ENCODE data around the gene TMEM231.
"Not testable (repeated sequence)": the region's sequence is repeated elsewhere in the genome, so short reads cannot be mapped to it uniquely, and the experiment has no call there.

Gene TMEM231

GRCh38 chr16:75555707-75556430 is at the start of gene TMEM231:
TMEM231 (minus strand) TSS chr16:75556252; CDS start chr16:75556209, 43 bp downstream.
- no peak for DNase-seq

GRCh38 chr16:75603241-75603640 is 47.2 kb upstream of the TMEM231 start:
- DNase-seq, result no peak

- DNase-seq, result no peak
Observed at GRCh38 chr16:75599452-75600277, 43.6 kb upstream of the TMEM231 start.

- no peak for DNase-seq
Observed at GRCh38 chr16:75593825-75594820, 38.1 kb upstream of the TMEM231 start.

DNA sequence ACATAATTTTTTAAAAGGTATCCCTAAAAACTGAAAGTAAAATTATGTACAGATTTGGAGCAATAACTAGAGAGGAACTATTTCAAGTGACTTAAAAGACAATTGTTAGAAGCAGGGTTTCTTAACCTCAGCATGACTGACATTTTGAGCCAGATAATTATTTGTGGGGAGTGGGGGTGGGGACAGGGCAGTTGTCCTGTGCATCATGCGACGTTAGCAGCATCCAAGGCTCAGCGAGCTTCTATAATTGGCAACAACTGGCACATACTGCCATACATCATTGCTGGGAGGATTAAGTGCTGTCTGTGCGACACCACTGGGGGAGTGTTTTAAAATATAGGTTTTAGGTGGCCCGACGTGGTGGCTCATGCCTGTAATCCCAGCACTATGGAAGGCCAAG is 37.3 kb upstream of the TMEM231 start:
- DNase-seq, result no peak

DNA sequence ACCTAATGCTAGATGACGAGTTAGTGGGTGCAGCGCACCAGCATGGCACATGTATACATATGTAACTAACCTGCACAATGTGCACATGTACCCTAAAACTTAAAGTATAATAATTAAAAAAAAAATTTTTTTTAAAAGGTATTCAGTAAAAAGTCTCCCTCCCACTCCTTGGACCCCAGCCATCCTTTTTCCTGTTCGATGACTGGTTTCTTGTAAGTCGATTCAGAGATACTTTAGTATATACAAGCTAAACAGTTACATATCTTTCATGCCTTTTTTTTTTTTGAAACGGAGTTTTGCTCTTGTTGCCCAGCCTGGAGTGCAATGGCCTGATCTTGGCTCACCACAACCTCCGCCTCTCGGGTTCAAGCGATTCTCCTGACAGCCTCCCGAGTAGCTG is 35.9 kb upstream of the TMEM231 start:
- DNase-seq, result not testable (repeated sequence)

DNA sequence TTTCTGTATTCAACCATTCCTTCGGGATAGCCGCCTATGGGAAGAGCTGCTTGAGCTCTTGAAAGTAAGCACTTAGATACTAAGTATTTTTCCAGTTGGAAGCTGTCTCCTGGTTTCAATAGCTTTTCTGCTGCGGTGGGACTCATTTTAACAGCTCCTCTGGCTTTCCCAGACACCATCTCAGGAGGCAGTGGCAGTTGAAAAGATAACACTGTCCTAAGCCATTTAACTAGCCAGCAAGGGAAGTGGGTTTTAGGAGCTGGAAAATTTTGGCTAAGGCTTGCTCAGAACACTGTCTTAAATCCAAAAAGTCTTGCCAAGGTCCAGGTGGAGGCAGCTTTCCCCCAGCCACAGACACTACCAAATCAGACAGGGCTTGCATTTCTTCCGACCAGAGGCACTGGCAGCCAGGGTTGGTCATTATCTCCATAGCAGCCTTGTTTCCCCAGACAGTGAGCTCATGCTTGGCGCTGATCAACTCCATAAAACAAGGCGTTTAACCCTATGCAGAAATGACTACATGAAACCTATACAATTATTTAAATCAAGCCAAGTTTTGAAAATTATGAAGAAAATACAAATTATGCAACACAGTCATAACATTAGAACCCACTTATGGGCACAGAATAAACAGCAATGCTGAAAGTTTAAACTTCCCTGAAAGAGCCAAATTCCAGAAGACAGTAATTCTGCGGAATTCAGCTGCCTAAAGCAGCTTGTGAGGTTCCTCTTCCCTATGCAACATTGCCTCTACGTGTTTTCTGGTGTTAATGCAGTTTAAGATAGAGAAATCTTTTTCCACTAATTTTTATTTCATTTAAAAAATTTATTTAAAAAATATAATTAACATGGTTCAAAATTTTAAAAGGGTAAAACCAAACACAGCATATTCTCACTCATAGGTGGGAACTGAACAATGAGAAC is 35.1 kb upstream of the TMEM231 start:
- DNase-seq, result no peak

- DNase-seq, result no peak
Observed at GRCh38 chr16:75589306-75589705, 33.3 kb upstream of the TMEM231 start.

DNA sequence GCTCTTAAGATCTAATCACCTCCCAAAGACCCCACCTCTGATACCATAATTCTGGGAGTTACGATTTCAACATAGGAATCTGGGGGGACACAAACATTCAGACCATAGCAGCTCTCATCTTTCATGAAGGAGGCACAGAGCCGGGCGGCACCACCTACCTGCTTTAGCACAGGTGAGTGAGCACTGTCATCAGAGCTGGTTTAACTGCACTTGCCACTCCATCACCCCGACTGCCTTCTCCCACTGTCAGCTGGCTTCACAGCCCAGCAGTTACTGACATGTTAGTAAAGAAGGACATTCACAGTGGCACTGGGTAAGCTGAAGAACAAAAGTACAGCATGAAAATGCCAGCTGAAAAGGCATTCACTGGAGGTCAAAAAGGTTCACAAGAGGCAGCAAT is 32.7 kb upstream of the TMEM231 start:
- no peak for DNase-seq

DNA sequence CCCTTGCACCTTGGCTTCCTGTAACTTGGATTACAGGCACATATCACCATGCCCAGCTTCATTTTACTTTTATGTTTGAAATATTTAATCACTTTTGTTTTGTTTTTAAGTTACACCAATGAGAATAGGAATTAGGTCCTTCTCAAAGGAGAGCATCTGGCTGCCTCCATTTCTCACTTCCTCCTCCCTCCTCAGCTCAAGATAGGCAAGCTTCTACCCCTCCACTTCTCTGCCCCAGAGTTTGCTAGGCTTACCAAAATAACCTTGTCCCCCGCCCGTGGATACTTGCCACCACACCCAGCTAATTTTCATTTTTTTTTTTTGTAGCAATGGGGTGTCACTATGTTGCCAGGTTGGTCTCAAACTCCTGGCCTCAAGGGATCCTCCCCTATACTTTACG is 28.1 kb upstream of the TMEM231 start:
- DNase-seq, result no peak

DNA sequence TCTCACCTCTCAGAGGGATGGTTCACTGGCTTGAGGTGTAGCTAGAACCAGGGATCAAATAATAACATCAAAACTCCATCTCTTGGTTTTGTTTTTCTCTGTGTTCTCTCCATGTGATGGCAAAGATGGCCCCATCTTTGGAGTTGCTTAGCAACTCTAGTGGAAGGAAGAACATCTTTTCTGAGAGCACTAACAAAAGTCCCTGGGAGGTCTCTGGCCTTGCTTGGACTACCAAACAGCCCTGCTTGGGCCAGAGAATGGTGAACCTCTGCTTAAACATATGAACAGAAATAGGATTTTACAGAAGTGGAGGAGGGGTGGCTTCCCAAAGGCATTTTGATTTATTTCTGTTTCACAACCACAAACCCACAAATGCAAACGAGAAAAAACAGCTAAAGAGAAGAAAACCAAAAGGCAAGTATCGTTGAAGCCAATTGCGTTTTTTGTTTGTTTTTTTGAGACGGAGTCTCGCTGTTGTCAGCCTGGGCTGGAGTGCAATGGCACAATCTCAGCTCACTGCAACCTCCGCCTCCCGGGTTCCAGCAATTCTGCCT is 23.3 kb upstream of the TMEM231 start:
- no peak for DNase-seq

GRCh38 chr16:75578725-75579124 is 22.7 kb upstream of the TMEM231 start:
- no peak for DNase-seq

- DNase-seq, result no peak
Observed at GRCh38 chr16:75578212-75578611, 22.2 kb upstream of the TMEM231 start.

DNA sequence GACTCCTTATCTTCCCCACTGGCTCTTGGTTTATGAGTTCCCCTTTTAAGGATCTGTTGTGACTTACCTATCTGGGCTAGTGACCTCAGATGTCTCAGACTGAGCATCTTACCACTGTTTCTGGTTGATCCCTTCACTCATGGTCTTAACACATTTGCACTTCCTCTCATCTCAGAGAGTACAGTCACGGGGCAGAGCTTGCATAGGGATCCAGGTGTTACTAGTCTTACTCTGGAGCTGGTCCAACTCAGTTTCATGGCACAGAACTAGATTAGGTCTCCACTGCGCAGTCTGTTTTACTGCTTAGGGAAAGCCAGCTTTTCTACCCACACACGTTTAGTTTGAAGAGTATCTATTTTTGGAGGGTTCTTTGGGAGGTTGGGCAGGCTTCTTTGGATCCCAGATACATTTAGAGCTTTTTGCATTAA is 20.3 kb upstream of the TMEM231 start:
- no peak for DNase-seq

GRCh38 chr16:75575958-75576357 is 19.9 kb upstream of the TMEM231 start:
- no peak for DNase-seq

DNA sequence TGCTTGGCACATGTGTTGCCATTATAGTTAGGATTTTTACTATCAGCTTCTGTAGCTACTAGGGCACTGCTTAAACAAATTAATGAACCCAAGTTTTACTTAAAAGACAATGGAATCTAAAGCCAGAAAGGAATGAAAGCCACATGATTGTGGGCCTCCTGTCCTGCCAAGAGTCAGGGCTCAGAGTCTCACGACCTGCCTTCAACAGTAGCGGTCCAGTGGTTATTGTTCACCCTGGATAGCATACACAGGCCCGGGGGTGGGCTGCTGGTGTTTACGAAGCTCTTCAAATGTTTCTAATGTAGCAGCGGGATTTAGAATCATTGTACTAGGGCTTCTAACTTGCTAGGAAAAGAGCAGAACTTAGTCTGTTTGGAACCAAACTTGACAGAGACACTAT is 17.9 kb upstream of the TMEM231 start:
- no peak for DNase-seq

- DNase-seq, result no peak
Observed at GRCh38 chr16:75572864-75573542, 17.0 kb upstream of the TMEM231 start.

- DNase-seq, result no peak
Observed at GRCh38 chr16:75570396-75571065, 14.5 kb upstream of the TMEM231 start.

DNA sequence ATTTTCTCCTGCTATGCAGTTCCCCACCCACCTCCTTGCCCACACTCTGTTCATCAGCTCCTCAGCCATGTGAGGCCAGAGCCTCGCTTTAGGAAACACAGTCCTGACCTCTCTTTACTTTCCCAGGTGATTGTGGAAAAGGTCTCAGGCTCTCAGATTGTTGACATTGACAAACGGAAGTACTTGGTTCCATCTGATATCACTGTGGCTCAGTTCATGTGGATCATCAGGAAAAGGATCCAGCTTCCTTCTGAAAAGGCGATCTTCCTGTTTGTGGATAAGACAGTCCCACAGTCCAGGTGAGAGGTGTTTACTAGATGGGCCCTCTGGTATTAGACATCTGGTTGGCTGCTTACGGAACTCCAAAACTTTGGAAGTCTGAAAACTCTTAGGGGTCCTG is 11.9 kb upstream of the TMEM231 start:
- DNase-seq, result no peak

- no peak for DNase-seq
Observed at GRCh38 chr16:75566758-75567255, 10.8 kb upstream of the TMEM231 start.

Measured in NCI-H2029 treated with DMSO at 0.1 percent for 48 hours (cell line).